Measurements from ENCODE around the gene SAMD15. TPM values are rescaled to one million over a fixed set of nuclear protein-coding genes. Genes with fewer than 3 reads are reported as not detected.

SAMD15 gene
- total and polyA plus RNA-seq, 4 donors = 0.10 to 0.50 (median 0.19) TPM; not detected in 1

DNA sequence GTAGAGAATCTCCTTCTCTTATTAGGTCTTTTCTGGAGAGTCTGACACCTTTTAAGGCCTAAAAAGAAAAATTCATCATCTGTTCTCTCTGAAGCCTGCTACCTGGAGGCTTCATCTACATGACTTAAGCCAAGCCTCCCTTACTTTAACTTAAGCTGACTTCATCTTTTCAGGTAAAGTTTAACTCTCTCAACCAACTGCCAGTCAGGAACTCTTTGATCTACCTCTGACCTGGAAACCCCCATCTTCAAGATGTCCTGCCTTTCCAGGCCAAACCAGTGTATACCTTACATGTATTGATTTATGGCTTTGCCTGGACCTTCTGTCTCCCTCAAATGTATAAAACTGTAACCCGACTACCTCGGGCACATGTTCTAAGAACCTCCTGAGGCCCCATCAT lies 38.9 kb upstream of the SAMD15 start:
- no peak overlapping the region for H3K9ac ChIP-seq (ENCODE audit: low read depth in 1 of 2, low read length in 2 of 2)
- H3K4me1 ChIP-seq (ENCODE audit: control insufficient read depth in 4 of 4, insufficient read depth in 4 of 4, low read length in 3 of 4) = peaks cover 0 to 9% (median 0%) of the 10 kb centered on the region in 4 donors
- H3K27me3 ChIP-seq (ENCODE audit: control insufficient read depth in 4 of 4, insufficient read depth in 4 of 4, low read length in 3 of 4) = no peaks in the 10 kb centered on the region
- H3K4me3 ChIP-seq (ENCODE audit: low read depth in 1 of 3, low read length in 3 of 3) = no peak overlapping the region
- no peak overlapping the region for H3K27ac ChIP-seq (ENCODE audit: low read depth in 1 of 2, low read length in 2 of 2)
- H3K9me3 ChIP-seq (ENCODE audit: control insufficient read depth in 4 of 4, low read length in 3 of 4) = no peaks in the 10 kb centered on the region
- DNase-seq (ENCODE audit: low spot score) = no peak
- 92% methylated on average over 2 of the region's 2 CpGs for WGBS
- no peak for TF ChIP-seq EGR1 (IDR thresholded peaks at IDR 0.05; ENCODE audit: low read depth in 2 of 2)
- no peak for TF ChIP-seq YY1 (IDR thresholded peaks at IDR 0.05)
- no peak for TF ChIP-seq MAX (IDR thresholded peaks at IDR 0.05)
- TF ChIP-seq SP1 (IDR thresholded peaks at IDR 0.05) = no peak
- TF ChIP-seq REST (IDR thresholded peaks at IDR 0.05) = no peak
- no peak for TF ChIP-seq GABPA (IDR thresholded peaks at IDR 0.05 in 1 of 2, conservative IDR thresholded peaks at IDR 0.05 in 1 of 2)
- TF ChIP-seq HNF4A (conservative IDR thresholded peaks at IDR 0.05) = no peak
- no peak for TF ChIP-seq FOXA2 (IDR thresholded peaks at IDR 0.05)
- no peak for TF ChIP-seq NR2F2 (IDR thresholded peaks at IDR 0.05)
- TF ChIP-seq HNF4G (IDR thresholded peaks at IDR 0.05) = no peak
- TF ChIP-seq, protein P1, sequence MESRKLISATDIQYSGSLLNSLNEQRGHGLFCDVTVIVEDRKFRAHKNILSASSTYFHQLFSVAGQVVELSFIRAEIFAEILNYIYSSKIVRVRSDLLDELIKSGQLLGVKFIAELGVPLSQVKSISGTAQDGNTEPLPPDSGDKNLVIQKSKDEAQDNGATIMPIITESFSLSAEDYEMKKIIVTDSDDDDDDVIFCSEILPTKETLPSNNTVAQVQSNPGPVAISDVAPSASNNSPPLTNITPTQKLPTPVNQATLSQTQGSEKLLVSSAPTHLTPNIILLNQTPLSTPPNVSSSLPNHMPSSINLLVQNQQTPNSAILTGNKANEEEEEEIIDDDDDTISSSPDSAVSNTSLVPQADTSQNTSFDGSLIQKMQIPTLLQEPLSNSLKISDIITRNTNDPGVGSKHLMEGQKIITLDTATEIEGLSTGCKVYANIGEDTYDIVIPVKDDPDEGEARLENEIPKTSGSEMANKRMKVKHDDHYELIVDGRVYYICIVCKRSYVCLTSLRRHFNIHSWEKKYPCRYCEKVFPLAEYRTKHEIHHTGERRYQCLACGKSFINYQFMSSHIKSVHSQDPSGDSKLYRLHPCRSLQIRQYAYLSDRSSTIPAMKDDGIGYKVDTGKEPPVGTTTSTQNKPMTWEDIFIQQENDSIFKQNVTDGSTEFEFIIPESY (IDR thresholded peaks at IDR 0.05) = no peak
- peaks cover 5 to 27% (median 14%) of the 10 kb centered on the region in 4 donors for H3K36me3 ChIP-seq (ENCODE audit: control insufficient read depth in 4 of 4, insufficient read depth in 3 of 4, low read depth in 1 of 4, low read length in 3 of 4)

DNA sequence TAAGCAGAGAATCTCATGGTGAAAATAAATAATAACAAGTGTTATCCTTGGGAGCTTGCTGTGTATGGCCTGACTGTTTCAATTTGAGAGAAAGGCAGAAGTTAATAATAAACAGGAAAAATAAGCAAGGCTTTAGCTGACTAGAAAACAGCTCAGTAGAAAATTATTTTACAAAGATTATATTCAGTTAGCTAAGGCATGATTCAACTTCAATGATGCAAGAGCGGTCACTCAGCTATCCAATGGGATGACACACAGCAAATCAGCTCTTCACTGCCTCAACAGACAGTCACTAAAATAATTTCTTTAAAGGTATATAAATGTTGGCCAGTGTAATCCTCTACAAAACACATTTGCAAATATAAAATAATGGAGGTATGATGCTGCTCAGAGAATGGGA lies 37.8 kb upstream of the SAMD15 start:
- WGBS = 99% methylated on average over 1 of the region's 1 CpG
- no peak for DNase-seq (ENCODE audit: low spot score)
- TF ChIP-seq MAX (IDR thresholded peaks at IDR 0.05) (no peak), FOXA1 (IDR thresholded peaks at IDR 0.05) (no peak), YY1 (IDR thresholded peaks at IDR 0.05) (no peak)
- no peaks in the 10 kb centered on the region for H3K27me3 ChIP-seq (ENCODE audit: control insufficient read depth in 4 of 4, insufficient read depth in 4 of 4, low read length in 3 of 4)
- H3K36me3 ChIP-seq (ENCODE audit: control insufficient read depth in 4 of 4, insufficient read depth in 3 of 4, low read depth in 1 of 4, low read length in 3 of 4) = peaks cover 5 to 27% (median 14%) of the 10 kb centered on the region in 4 donors
- H3K9me3 ChIP-seq (ENCODE audit: control insufficient read depth in 4 of 4, low read length in 3 of 4) = no peaks in the 10 kb centered on the region
- H3K9ac ChIP-seq (ENCODE audit: low read depth in 1 of 2, low read length in 2 of 2) = no peak overlapping the region
- peaks cover 0 to 9% (median 0%) of the 10 kb centered on the region in 4 donors for H3K4me1 ChIP-seq (ENCODE audit: control insufficient read depth in 4 of 4, insufficient read depth in 4 of 4, low read length in 3 of 4)
- H3K4me3 ChIP-seq (ENCODE audit: low read depth in 1 of 3, low read length in 3 of 3) = no peak overlapping the region
- no peak overlapping the region for H3K27ac ChIP-seq (ENCODE audit: low read depth in 1 of 2, low read length in 2 of 2)

DNA sequence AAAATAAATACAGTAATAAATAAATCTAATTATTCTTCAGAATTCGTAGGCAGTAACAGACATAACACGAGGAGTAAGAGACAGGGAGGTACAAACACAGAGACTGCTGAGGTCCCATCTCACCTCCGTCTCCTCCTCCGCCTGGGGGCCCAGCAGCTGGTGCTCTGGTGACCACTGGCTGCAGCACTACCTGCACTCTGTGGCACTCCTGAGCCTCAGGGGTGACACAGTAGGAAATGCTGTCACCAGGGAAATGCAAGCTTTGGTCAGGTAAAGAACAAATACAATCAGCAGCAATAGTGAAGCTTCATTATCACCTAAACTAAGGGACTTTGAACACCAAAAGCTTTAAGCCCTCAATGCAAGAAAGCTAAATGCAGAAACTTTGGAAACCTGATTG lies 36.8 kb upstream of the SAMD15 start:
- H3K4me1 ChIP-seq (ENCODE audit: control insufficient read depth in 4 of 4, insufficient read depth in 4 of 4, low read length in 3 of 4) = peaks cover 0 to 9% (median 0%) of the 10 kb centered on the region in 4 donors
- no peaks in the 10 kb centered on the region for H3K27me3 ChIP-seq (ENCODE audit: control insufficient read depth in 4 of 4, insufficient read depth in 4 of 4, low read length in 3 of 4)
- no peak overlapping the region for H3K27ac ChIP-seq (ENCODE audit: low read depth in 1 of 2, low read length in 2 of 2)
- H3K9me3 ChIP-seq (ENCODE audit: control insufficient read depth in 4 of 4, low read length in 3 of 4) = no peaks in the 10 kb centered on the region
- H3K4me3 ChIP-seq (ENCODE audit: low read depth in 1 of 3, low read length in 3 of 3) = no peak overlapping the region
- no peak overlapping the region for H3K9ac ChIP-seq (ENCODE audit: low read depth in 1 of 2, low read length in 2 of 2)
- H3K36me3 ChIP-seq (ENCODE audit: control insufficient read depth in 4 of 4, insufficient read depth in 3 of 4, low read depth in 1 of 4, low read length in 3 of 4) = peaks cover 5 to 27% (median 14%) of the 10 kb centered on the region in 4 donors
- 95% methylated on average over 4 of the region's 4 CpGs for WGBS
- DNase-seq (ENCODE audit: low spot score) = no peak
- TF ChIP-seq MAX (IDR thresholded peaks at IDR 0.05) (no peak), EGR1 (IDR thresholded peaks at IDR 0.05; ENCODE audit: low read depth in 2 of 2) (no peak), HNF4G (IDR thresholded peaks at IDR 0.05) (no peak), JUND (IDR thresholded peaks at IDR 0.05) (no peak), RAD21 (IDR thresholded peaks at IDR 0.05) (no peak), RXRA (IDR thresholded peaks at IDR 0.05) (no peak), HNF4A (conservative IDR thresholded peaks at IDR 0.05) (no peak), FOXA2 (IDR thresholded peaks at IDR 0.05) (no peak), REST (IDR thresholded peaks at IDR 0.05) (no peak), FOXA1 (IDR thresholded peaks at IDR 0.05) (no peak), NR2F2 (IDR thresholded peaks at IDR 0.05) (no peak), SP1 (IDR thresholded peaks at IDR 0.05) (no peak), GABPA (IDR thresholded peaks at IDR 0.05 in 1 of 2, conservative IDR thresholded peaks at IDR 0.05 in 1 of 2) (no peak), YY1 (IDR thresholded peaks at IDR 0.05) (no peak)
